Measurements from ENCODE around the gene CYBA.
A peak's percentile ranks its signal among the peaks of the same experiment; 100 is the strongest.

CYBA gene

DNA sequence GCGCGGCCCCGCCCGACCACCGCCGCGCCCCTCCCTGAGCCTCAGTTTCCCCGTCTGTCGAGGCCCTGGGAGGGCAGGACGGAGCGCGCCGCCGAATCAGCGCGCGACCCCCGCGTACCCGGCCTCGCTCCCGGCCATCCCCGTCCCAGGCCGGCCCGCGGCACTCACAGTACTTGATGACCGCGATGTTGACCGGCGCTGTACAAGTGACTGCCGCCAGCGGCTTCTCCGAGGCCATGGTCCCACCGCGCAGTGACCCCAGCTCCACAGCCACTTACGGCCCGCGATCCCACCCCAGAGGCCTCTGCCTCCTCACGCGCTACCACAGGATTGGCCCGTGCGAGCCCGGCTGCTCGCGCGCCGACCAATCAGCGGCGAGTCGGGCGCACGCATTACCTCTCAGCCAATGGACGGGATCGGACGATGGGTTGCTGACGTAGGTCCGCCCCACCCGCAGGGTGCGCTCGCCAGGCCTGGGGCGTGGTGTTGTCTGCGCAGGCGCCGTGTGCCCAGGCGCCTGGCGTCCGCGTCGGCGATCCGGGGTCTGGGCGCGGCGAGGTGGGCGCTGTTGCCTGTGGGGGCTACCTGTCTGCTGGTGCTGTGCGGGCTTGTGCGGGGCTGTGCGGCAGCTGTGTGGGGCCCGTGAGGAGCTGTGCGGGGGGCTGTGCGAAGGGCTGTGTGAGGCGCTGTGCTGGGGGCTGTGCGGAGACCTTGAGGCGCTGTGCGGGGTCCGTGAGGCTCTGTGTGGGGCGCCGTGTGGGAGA lies 12.2 kb upstream of the CYBA start, which contains the start of gene MVD:
TSS of gene MVD (minus strand) at position 249 of the 764 bp plus-strand sequence. CDS start at position 238, 11 bp downstream.
- DNase-seq (ENCODE audit: low read depth, low spot score) = peak; percentile 92

DNA sequence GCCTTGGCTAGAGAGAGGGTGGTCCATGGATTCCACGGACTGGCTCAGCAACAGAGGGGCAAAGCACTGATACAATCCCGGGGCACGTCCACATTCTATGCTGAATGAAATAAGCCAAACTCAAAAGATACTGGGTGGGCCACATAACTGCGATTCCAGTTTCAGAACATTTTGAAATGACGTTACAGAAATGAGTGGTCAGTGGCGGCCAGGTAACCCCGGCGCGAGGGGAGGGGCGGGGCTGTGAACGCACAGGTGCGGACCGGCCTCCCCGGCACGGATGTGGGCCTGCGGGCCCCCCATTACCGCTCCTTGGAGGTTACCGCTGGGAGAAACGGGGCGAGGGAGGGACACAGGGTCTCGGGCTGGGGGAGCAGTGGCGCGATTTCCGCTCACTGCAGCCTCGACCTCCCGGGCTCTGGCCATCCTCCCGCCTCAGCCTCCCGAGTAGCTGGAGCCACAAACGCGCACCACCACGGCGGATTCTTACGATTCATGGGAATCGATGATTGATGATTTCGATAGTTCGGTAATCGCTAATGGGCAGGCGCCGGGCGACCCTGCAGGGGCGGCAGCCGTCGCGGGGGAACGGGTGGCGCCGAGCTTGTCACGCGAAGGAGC lies 11.5 kb upstream of the CYBA start:
- DNase-seq (ENCODE audit: low read depth, low spot score) = no peak

- DNase-seq (ENCODE audit: low read depth, low spot score) = no peak
These were observed 10.6 kb upstream of the CYBA start for GRCh38 chr16:88661468-88661867.

DNA sequence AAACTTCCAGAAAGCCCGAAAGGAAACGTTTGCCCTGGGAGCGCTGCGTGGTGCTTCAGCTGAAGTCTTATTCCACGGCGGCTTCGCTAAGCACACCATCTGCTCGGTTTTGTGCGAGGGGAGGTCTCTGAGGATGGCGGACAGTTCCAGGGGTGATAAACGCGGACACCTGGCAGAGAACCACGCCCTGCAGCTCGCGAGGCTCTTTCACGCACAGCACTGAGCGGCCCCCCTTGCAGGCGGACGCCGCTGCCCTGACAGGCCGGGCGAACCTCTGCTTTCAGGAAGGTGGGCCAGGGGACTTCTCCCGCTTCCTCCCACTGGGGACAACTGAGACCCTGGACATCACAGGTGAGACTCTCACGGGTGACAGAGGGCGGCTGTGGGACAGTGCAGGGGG lies 8.3 kb upstream of the CYBA start:
- no peak for DNase-seq (ENCODE audit: low read depth, low spot score)

GRCh38 chr16:88658714-88659113 lies 7.9 kb upstream of the CYBA start:
- no peak for DNase-seq (ENCODE audit: low read depth, low spot score)

GRCh38 chr16:88657371-88657770 lies 6.5 kb upstream of the CYBA start:
- no peak for DNase-seq (ENCODE audit: low read depth, low spot score)

DNA sequence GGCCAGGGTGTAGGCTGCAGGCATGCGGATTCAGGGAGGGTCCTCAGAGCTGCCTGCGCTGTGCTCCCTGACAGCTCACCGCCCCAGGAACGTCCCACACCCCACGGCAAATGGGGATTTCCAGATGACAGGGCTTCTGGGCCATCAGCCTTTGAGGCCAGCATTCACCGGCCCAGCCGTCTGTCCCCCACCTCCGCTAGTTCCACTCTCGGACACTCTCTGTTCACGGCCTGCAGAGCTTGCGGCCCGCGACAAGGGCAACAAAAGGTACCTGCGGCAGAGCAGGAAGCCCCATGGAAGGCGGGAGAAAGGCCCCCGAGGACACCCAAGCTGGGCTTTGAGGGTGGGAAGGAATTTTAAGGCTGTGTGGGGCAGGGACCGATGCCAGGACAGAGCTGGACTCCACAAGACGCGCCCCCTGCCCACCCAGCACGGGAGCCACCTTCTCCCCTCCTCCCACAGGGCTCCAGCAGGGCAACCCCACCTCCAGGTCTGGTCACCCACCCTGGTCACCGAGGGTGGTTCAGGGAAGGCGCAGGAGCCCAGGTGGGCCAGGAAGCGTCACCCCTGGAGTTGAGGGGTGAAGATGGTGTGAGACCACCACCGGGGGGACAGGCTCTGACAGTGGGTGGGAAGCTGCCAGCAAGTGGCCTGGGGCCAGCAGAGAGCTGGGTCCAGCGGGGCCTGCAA lies 5.6 kb upstream of the CYBA start:
- no peak for DNase-seq (ENCODE audit: low read depth, low spot score)

GRCh38 chr16:88655733-88656281 lies 5.0 kb upstream of the CYBA start:
- DNase-seq (ENCODE audit: low read depth, low spot score) = no peak

DNA sequence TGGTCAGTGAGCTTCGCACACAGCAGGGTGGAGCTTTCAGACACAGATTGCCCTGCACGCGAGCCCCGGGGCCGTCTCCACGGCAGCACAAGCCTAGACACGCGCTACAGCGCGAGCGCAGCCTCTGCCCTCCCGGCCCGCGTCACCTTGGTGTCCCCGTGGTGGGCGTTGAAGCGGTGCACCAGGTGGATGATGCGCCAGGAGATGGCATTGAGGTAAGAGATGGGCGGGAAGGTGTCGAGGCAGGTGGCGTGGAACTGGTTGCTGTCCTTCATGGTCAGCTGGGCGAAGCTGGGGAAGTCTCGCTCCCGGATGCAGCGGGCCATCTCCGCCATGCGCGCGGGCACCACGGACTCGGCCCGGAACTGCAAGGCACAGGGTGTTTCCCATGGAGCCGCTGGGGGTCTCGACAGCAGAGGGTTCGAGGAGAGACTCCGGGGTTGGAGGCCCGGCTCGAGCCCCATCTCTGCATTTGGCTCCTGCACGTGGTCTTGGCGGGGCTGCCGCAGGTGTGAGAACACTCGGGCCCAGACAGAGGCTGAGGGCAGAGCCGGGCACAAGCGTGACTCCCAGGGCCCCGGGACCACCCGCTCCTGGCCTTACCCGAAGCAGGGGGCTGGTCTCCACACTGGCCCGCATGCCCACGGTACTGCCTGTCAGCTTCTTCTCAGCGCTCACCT lies 4.3 kb upstream of the CYBA start:
- DNase-seq (ENCODE audit: low read depth, low spot score) = no peak

DNA sequence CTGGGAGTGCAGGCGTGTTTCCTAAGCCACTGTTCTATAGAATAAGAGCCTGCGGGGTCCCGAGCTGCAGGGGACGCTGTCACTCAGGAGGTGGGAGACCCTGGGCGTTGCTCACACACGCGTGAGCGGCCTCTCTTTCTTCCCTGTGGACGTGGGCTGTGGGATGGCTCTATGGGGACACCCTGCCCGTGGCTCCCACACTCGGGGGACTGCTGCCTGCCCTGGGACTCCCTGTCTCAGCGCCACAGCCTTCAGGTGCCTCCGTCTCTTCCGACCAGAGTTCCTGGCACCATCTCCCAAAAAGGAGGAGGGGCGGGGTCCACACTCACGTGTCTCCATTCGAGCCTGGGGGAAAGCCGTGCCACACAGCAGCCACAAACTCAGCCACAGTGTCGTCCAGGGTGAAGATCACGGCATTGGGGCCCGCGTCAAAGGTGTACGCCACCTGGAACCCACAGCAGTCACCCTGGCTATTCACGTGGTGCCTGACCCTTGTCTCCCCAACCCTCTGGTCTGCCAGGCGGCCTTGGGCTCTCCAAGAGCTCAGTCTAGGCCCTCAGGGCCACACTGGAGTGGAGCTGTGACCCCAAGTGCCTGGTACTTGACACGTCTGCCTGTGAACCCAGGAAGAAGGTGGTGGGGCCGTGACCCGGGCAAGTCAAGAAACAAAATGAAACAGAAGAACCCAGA lies 3.7 kb upstream of the CYBA start:
- DNase-seq (ENCODE audit: low read depth, low spot score) = no peak

- DNase-seq (ENCODE audit: low read depth, low spot score) = no peak
These were observed 2.9 kb upstream of the CYBA start for GRCh38 chr16:88653596-88654362.

DNA sequence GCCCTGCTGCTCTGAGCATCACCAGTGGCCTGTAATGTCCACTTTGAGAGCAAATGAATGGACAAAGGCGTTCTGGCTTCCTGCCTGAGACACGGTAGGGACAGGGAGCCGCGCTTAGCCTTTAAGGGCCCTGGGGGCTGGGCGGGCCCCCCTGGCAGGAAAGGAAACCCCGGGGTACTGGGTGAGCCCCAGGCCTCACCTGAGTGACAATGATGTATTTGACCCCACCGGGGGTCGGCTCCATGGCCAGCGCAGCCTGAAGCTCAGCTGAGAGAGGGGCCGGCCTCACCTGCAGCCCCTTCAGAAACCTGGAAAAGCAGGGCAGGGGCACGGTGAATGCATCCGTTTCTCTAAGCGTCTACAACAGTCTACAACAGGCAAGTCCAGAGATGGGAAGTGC lies 2.2 kb upstream of the CYBA start:
- no peak for DNase-seq (ENCODE audit: low read depth, low spot score)

DNA sequence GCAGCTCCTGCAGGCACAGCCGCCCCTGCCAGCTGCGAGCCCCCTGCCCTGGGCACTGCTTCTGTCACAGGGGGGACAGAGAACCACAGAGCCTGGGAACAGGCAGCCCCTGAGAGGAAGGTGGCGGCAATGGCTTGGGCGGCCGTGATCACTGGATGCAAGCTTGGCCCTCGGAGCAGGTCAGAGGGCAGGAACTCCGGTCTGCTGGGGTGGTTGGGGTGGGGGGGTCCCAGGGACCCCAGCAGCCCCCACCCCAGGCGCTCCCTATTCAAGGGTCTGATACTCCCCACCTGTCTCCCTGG lies 1.9 kb upstream of the CYBA start:
- DNase-seq (ENCODE audit: low read depth, low spot score) = no peak

- DNase-seq (ENCODE audit: low read depth, low spot score) = no peak
These were observed 1.3 kb upstream of the CYBA start for GRCh38 chr16:88651989-88652761.

DNA sequence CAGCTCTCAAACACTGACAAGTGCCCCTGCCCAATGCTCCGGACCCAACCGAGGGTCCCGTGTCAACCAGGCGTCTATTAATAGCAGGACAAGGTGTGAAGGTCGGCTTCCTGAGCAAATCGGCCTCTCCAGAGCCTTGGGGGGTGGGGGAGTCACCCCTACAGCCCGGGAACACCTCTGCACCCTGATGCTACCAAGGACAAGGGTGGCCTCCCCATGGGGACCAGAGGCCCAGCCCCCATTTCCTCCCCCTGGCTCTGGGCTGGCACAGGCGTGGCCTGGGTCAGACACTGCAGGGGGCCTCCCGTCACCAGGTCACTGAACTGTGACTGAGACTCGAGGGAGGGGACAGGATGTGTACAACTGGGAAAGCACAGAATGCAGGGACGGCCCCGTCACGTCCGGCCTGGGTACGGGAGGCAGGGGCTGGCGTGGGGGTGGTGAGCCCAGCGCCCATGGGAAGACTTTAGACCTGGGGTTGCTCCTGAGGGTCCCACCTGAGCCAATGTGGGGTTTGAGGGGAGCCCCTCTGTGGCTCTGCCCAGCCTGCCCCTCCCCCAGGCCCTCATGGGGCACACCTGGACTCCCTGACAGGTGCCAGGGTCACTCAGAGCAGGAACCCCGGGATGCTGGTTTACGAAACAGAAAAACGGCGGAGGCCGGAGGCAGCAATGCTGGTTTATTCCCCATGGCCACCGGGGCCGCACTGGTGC lies 579 bp upstream of the CYBA start:
- DNase-seq (ENCODE audit: low read depth, low spot score) = no peak

- DNase-seq (ENCODE audit: low read depth, low spot score) = no peak
These were observed 717 bp downstream of the CYBA start for GRCh38 chr16:88649924-88650748.

GRCh38 chr16:88649195-88649923 lies 1.5 kb downstream of the CYBA start:
- no peak for DNase-seq (ENCODE audit: low read depth, low spot score)
